Measurements from ENCODE around the gene PGLYRP2.

- TF ChIP-seq CTCF (IDR thresholded peaks at IDR 0.05; ENCODE audit: low read length) (no peak), EZH2phosphoT487 (IDR thresholded peaks at IDR 0.05; ENCODE audit: low read length) (no peak)
Observed at GRCh38 chr19:15426485-15427349, 52.6 kb downstream of the PGLYRP2 start.

All from MM.1S (cell line).